GM23338 (cell line): ENCODE measurements around the gene MARF1. TPM values are rescaled to one million over a fixed set of nuclear protein-coding genes. Genes with fewer than 3 reads are reported as not detected.
"Not testable (repeated sequence)": the region's sequence is repeated elsewhere in the genome, so short reads cannot be mapped to it uniquely, and the experiment has no call there.

ENCODE experiments used
- ATAC-seq: fragments of 200-7000 bp; cut with Tn5 transposase; 3 replicates; pipeline ENCODE4 v1.9.1; 2020
- DNase-seq: peaks from one replicate; pipeline ENCODE4 v3.0.0-alpha.2; 2015; ENCODE audit warnings: low spot score
- H2AFZ ChIP-seq: fragments of 200-600 bp; sonication (generic); 2 replicates; pipeline ENCODE4 v1.8.0; 2016; ENCODE audit warnings: antibody characterized with exemption, mild to moderate bottlenecking, moderate library complexity
- H3F3A ChIP-seq: fragments of 200-600 bp; sonication (generic); replicated peaks from 2 replicates; pipeline ENCODE4 v1.8.0; 2017; ENCODE audit warnings: antibody characterized with exemption, mixed run types, low read depth
- H3K27ac ChIP-seq: fragments of 200-600 bp; sonication (generic); 2 replicates; pipeline ENCODE4 v1.6.1; 2016; ENCODE audit warnings: low read depth
- H3K27me3 ChIP-seq: fragments of 200-600 bp; sonication (generic); 2 replicates; pipeline ENCODE4 v1.8.0; 2016; ENCODE audit warnings: mild to moderate bottlenecking, mixed run types, moderate library complexity; ENCODE audit not compliant: insufficient read depth
- H3K36me3 ChIP-seq: fragments of 200-600 bp; sonication (generic); 2 replicates; pipeline ENCODE4 v1.8.0; 2016; ENCODE audit warnings: mild to moderate bottlenecking; ENCODE audit not compliant: insufficient read depth
- H3K4me1 ChIP-seq: fragments of 200-600 bp; sonication (generic); 2 replicates; pipeline ENCODE4 v1.8.0; 2016; ENCODE audit warnings: mild to moderate bottlenecking, moderate library complexity; ENCODE audit not compliant: insufficient read depth
- H3K4me2 ChIP-seq: fragments of 200-600 bp; sonication (generic); 2 replicates; pipeline ENCODE4 v1.7.1; 2017; ENCODE audit warnings: mixed run types
- H3K4me3 ChIP-seq: fragments of 200-600 bp; sonication (generic); 2 replicates; pipeline ENCODE4 v1.6.1; 2016; ENCODE audit warnings: mixed run types
- H3K79me2 ChIP-seq: fragments of 200-600 bp; sonication (generic); replicated peaks from 2 replicates; pipeline ENCODE4 v1.8.0; 2017; ENCODE audit warnings: mild to moderate bottlenecking; ENCODE audit not compliant: insufficient read depth
- H3K9me2 ChIP-seq: fragments of 200-600 bp; sonication (generic); 2 replicates; pipeline ENCODE4 v1.8.0; 2017; ENCODE audit not compliant: insufficient read depth
- H4K20me1 ChIP-seq: fragments of 200-600 bp; sonication (generic); replicated peaks from 2 replicates; pipeline ENCODE4 v1.8.0; 2017; ENCODE audit warnings: mild to moderate bottlenecking; ENCODE audit not compliant: insufficient read depth
- H3K27ac Mint-ChIP-seq: 2 replicates; pipeline ENCODE4 v1.8.0; 2020; ENCODE audit warnings: inconsistent platforms, mild to moderate bottlenecking, moderate library complexity, mixed read lengths
- H3K27me3 Mint-ChIP-seq: 3 replicates; pipeline ENCODE4 v1.8.0; 2022; ENCODE audit warnings: low read depth, mild to moderate bottlenecking, moderate library complexity, mixed read lengths, inconsistent platforms; ENCODE audit not compliant: insufficient read depth, poor library complexity
- H3K36me3 Mint-ChIP-seq: 3 replicates; pipeline ENCODE4 v1.8.0; 2021; ENCODE audit warnings: low read depth, mild to moderate bottlenecking, inconsistent platforms, moderate library complexity, mixed read lengths
- H3K4me1 Mint-ChIP-seq: 3 replicates; pipeline ENCODE4 v1.8.0; 2020; ENCODE audit warnings: mild to moderate bottlenecking, inconsistent platforms, mixed read lengths
- H3K4me3 Mint-ChIP-seq: 3 replicates; pipeline ENCODE4 v1.8.0; 2021; ENCODE audit warnings: moderate library complexity, mild to moderate bottlenecking, inconsistent platforms, mixed read lengths
- H3K9me3 Mint-ChIP-seq: 3 replicates; pipeline ENCODE4 v1.8.0; 2020; ENCODE audit warnings: moderate library complexity, mild to moderate bottlenecking, inconsistent platforms, mixed read lengths
- CTCF ChIP-seq, 2 experiments: fragments of 200-600 bp in 1 of 2; sonication (generic) in 1 of 2; conservative IDR thresholded peaks; 2 replicates each; pipeline versions ENCODE4 v1.5.1 to v1.6.1; 2016 to 2017; ENCODE audit warnings: antibody characterized with exemption in 2 of 2, low read depth in 2 of 2, mild to moderate bottlenecking in 2 of 2, moderate library complexity in 1 of 2
- ZNF331 ChIP-seq: fragments of 250-450 bp; sonication (Bioruptor Pico); IDR thresholded peaks from 2 replicates; pipeline ENCODE4 v1.5.0; 2020; ENCODE audit warnings: low read depth, mild to moderate bottlenecking, moderate library complexity
- ZNF462 ChIP-seq: fragments of 250-450 bp; sonication (Bioruptor Pico); IDR thresholded peaks from 2 replicates; pipeline ENCODE4 v1.5.0; 2020; ENCODE audit warnings: mild to moderate bottlenecking, moderate library complexity
- polyA plus RNA-seq: library from polyadenylated mRNA; unstranded; fragments of >200 nt; fragmentation: Nextera tagmentation; extraction: Ambion mirVana; gene quantifications from 2 replicates; pipeline ENCODE4 v1.2.1, GENCODE V29; 2016
- total RNA-seq: library from RNA; depleted of rRNA; stranded (reverse); fragments of >200 nt; shearing (Covaris generic); gene quantifications from 2 replicates; pipeline ENCODE4 v1.2.3, GENCODE V29; 2014

The MARF1 gene
- total and polyA plus RNA-seq, 2 experiments from 2014 or later: 8.3 to 16.0 TPM

DNA sequence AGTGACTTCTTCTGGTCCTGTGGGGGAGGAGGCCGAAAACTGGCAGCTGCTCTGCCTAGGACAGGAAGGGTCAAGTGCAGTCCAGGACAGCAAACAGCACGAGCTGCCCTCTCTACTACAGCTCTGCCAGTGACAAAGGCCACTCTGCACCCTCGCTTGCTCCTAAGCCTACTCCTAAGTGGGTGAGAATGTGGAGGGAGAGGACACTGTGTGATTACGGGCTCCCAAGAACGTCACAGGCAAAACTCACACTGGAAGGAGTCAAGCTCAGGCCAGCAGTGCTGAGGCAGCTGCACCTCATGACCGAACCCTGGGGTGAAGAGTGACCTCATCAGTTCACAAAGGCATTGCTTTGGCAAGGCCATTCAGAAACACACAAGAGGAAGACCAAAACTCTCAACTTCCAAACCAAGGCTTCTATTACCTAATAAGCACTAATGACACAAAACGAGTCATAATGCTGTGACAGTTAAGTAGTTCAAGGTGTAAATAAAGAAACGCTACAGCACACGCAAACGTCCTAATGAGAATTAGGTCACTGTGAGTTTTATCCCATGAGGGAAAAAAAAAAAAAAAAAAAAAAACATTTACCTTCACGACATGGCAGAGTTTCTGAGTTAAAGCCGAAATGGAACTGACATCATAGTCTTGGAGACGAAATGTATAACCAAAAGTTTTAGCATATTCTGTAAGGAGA is 35.1 kb downstream of the MARF1 start (continued):
- no peak for TF ChIP-seq ZNF462 (CRISPR knock-in tag)

- H3K4me3 ChIP-seq, H3K79me2 ChIP-seq, H2AFZ ChIP-seq, H3F3A ChIP-seq, H3K27me3 ChIP-seq, H3K4me3 Mint-ChIP-seq, H3K4me2 ChIP-seq, H3K4me1 ChIP-seq, H3K9me3 Mint-ChIP-seq, H3K4me1 Mint-ChIP-seq, ATAC-seq, H3K27ac Mint-ChIP-seq, H3K27me3 Mint-ChIP-seq, H3K9me2 ChIP-seq, DNase-seq, H3K27ac ChIP-seq: not testable (repeated sequence)
- Histone ChIP-seq H3K36me3 (peaks cover 30% of the 10 kb centered on the region), H4K20me1 (peaks cover 14% of the 10 kb centered on the region; the same call in 1 of the 2 replicates)
- H3K36me3 Mint-ChIP-seq: peaks cover 43% of the 10 kb centered on the region
Measured at GRCh38 chr16:15607221-15607699, 35.7 kb downstream of the MARF1 start.

GRCh38 chr16:15606518-15607220 is 36.3 kb downstream of the MARF1 start:
- TF ChIP-seq CTCF (conservative IDR thresholded peaks at IDR 0.05; ENCODE audit: low read depth in 2 of 2) (no peak), ZNF331 (no peak)
- no peak overlapping the region for H3K4me3 Mint-ChIP-seq
- H3K36me3 Mint-ChIP-seq: peaks cover 40% of the 10 kb centered on the region
- peaks cover 10% of the 10 kb centered on the region for H3K27me3 Mint-ChIP-seq
- Histone ChIP-seq H3K4me2 (no peak overlapping the region), H3K4me3 (no peak overlapping the region), H3F3A (no peaks in the 10 kb centered on the region), H3K36me3 (peaks cover 24% of the 10 kb centered on the region), H3K79me2 (no peaks in the 10 kb centered on the region), H4K20me1 (peaks cover 17% of the 10 kb centered on the region), H3K27me3 (no peaks in the 10 kb centered on the region), H2AFZ (no peak overlapping the region), H3K4me1 (no peaks in the 10 kb centered on the region), H3K9me2 (no peaks in the 10 kb centered on the region), H3K27ac (no peak overlapping the region)
- H3K4me1 Mint-ChIP-seq: peaks cover 6% of the 10 kb centered on the region
- DNase-seq: no peak
- no peaks in the 10 kb centered on the region for H3K9me3 Mint-ChIP-seq
- ATAC-seq: no peak
- H3K27ac Mint-ChIP-seq: no peak overlapping the region
